ENCODE results near the gene PXDN.

GRCh38 chr2:1686784-1687105 is 57.6 kb downstream of the PXDN start:
- TF ChIP-seq CTCF (IDR thresholded peaks at IDR 0.05) (no peak), POLR2A (IDR thresholded peaks at IDR 0.05) (no peak)
